GM19397 (cell line): ENCODE results near the gene MCUR1.
"Not testable (repeated sequence)": the region's sequence is repeated elsewhere in the genome, so short reads cannot be mapped to it uniquely, and the experiment has no call there.

ENCODE experiments used
- ATAC-seq: cut with Tn5 transposase; IDR thresholded peaks from one replicate; pipeline ENCODE4 v1.9.1; 2021; ENCODE audit warnings: mild to moderate bottlenecking, moderate library complexity; ENCODE audit not compliant: unreplicated experiment

MCUR1 gene

DNA sequence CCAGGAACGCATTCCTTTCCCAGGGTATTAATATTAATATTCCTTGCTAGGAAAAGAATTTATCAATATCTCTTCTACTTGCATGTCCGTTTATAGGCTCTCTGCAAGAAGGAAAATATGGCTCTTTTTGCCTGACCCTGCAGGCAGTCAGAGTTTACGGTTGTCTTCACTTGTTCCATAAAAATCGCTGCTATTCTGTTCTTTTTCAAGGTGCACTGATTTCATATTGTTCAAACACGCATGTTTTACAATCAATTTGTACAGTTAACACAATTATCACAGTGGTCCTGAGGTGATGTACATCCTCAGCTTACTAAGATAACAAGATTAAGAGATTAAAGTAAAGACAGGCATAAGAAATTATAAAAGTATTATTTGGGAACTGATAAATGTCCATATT is 15.1 kb upstream of the MCUR1 start:
- not testable (repeated sequence) for ATAC-seq

DNA sequence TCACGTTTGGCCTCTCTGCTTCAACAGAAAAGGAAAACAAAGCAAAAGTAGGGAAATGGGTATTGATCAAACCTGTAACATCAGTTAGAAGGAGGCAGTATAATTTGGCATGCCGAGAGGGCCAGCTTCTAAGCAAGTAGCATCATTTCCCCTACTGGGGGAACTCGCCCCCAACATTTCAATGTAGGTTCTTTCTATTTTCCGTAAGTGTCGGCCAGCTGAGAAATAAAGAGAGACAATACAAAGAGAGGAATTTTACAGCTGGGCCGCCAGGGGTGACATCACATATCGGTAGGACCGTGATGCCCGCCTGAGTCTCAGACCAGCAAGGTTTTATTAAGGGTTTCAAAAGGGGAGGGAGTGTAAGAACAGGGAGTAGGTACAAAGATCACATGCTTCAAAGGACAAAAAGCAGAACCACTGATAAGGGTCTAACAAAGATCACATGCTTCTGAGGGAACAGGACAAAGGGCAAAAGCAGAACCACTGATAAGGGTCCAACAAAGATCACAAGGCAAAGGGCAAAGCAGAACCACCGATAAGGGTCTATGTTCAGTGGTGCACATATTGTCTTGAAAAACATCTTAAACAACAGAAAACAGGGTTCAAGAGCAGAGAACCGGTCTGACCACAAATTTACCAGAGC is 14.4 kb upstream of the MCUR1 start:
- ATAC-seq = not testable (repeated sequence)

DNA sequence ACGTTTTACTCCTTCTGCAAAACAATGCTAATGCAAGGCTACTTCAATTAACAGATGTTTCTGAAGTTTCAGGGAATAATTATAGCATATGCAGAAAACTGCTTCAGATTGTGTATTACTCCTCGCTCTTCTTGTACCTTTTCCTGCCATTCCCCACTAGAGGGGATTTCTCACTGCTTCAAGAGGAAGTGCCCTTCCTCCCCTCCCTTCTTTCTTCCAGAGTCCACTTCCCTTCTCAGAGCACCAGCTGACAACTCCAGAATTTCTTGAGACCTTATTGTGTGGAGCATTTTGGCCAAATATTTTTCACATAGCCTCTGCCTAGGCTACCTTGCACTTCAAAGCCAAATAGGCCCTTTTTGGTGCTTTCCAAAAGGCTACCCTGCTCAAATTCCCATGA is 12.7 kb upstream of the MCUR1 start:
- no peak for ATAC-seq

DNA sequence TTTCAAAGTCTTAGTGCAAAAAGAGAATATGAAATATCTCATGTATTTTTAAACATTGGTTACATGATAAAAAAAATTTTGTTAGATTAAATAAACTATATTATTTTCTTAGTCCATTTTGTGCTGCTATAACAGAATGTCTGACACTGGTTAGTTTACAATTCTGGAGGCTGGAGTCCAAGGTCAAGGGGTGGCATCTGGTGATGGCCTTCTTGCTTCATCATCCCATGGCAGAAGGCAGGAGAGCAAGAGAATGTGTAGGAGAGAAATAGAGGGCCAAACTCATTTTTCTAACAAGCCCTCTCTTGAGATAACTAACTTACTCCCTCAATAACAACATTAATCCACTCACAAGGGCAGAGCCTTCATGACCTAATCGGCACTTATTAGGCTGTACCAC is 11.5 kb upstream of the MCUR1 start:
- no peak for ATAC-seq

DNA sequence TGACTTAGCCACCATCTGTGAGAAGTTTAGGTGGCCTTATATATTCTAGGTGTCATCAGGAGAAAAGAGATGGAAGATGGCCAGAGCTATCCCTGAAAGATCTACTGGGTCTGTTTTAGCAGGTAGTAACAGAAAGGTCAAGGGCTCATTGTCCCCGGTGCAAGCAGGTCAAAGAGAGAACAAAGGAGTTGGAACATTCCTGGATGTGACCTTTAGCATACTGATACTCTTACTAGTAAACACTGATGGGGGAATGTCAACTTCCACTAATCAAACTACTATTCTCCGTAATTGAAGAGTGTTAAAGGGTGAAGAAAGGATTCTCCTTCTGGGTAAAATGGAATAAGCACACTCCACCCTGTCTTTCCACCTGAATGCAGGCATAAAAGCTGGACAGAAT is 4.0 kb upstream of the MCUR1 start:
- ATAC-seq = no peak

DNA sequence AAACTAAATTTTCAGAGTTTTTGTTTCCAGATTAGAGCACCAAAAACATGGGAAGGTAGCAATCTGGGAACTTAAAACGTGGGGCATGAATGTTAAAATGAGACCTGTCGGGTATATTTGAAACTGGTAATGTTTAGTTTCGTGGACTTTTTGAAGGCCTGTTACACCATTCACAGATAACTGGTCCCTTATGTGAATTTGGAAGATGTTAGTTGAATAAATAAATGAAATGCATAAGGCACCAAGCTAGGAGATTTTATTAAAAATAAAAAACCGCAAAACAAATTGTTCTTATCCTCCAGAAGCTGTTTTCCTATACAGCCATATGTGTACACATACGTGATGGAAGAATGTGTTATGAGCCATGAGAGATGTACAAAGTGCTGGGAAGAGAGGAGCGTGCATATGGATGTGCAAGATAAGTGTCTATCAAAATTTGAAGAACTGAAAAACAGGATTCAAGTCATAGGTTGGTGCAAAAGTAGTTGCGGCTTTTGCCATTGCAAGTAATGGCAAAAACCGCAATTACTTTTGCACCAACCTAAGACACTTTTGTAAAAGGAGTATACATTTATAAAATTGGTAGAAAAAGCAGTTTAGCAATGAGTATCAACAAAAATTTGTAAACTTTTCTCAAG is 700 bp upstream of the MCUR1 start:
- ATAC-seq = no peak

DNA sequence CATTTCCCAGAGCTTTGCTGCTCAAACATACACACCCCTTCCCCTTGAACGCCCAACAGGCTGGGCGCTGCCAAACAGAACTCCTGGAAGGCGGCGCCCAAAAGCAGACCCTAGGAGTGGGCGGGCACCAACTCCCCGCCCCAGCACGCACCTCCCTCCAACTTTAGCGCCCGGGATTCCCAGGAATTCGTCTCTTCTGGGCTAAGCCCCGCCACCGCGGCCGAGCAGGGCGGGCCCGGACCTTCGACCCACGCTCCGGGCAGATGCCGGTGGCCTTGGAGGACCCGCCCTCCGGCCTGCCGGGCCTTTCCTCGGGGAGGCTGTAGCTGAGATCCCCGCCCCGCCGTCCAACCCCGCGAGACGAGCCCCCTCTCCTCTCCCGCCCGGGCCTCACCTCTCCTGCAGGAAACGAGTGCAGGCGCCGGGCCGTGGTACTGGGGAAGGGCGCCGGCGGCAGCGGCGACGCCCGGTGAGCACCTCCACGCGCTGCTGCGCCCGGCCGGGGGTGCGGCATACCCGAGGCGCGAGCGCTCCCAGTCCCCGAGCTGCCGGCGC is 659 bp downstream of the MCUR1 start:
- ATAC-seq = peak; percentile 36

DNA sequence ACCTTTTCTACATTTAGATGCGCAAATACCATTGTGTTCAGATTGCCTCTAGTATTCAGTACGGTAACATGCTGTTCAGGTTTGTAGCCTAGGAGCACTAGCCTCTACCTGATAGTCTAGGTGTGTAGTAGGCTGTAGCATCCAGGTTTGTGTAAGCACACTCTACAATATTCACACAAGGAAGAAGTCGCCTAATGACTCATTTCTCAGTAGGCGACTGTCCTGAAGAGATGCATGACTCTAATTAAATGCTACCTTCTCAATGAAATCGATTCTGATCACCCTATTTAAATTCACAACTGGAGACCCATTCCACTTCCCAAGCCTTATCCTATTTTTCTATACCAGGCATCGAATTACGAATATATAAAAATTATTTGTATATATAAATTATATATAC is 1.3 kb downstream of the MCUR1 start:
- ATAC-seq = no peak

DNA sequence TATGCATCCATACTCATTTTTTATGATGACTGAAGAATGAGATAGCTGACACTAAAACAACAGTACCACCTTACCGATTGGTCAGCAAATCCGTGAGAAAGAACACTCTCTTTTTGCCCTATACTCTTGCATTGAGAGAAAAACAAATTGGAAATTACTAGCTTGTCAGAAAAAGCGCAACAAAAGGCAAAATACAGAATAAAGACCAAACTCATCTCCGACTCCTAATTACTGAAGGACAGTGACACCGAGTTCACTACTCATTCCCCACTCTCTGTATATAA is 2.1 kb downstream of the MCUR1 start:
- ATAC-seq = no peak

DNA sequence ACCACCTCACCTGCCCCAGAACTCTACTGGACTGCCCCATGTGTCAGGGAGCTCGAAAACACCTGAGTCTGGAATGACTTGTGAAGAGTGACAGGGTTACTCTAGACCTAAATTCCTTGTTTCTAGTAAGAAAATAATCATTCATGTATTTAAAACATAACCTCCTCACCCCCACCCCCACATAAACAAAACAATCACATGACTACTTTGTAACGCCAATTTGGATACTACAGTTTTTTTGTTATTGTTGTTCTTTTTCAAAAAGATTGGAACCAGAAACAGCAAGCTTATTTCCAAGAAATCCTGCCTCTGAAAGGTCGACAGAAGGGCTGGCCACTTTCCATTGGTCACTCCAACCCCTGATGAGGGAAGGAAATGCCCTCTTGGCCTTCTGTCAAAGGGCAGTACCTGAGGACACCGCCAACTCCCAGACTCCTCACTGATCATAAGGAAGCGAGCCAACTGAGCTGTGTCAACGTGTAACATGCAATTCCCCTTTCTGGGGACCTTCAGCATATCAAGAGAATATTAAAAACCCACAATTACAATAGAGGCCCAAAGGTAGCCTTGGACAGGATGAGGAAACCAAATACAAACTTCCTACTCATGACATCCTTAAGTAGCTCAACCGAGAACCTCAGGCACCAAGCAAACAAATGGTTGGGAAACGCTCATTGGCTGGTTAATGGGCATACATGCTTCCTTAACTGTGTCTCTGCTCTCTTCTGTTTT is 2.6 kb downstream of the MCUR1 start:
- no peak for ATAC-seq

DNA sequence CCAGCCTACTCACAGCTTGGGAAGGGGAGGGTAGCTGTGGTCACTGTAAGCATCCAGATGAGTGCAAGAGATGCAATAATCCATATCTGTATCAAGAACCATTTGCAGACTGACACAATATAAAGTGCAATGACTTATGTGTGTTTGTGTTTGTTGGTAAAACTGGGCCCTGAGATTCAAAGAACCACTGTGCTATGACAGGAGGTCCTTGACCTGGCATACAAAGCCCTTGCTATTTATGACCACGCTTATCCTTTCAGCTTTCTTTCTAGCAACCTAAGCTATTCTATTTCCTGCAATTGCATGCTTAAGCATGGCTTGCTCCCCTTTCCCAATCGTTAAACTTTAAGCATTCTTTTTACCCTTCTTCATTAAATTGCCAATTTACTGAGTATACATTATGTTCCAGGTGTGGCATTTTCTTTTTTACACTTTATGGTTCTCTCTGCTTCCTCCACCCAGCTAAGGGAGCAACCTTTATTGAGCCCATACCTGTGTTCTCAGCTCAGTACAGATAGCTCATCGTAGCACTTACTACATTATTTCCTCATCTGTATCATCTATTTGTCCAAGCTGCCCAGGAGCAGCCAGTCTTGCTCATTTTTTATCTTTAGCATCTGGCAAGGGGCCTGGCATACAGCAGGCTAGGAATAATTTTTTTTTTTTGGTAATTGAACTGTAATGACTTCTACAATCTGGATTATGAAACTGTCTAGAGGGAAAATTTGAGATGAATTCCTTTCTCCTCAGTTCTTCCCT is 3.5 kb downstream of the MCUR1 start:
- no peak for ATAC-seq

DNA sequence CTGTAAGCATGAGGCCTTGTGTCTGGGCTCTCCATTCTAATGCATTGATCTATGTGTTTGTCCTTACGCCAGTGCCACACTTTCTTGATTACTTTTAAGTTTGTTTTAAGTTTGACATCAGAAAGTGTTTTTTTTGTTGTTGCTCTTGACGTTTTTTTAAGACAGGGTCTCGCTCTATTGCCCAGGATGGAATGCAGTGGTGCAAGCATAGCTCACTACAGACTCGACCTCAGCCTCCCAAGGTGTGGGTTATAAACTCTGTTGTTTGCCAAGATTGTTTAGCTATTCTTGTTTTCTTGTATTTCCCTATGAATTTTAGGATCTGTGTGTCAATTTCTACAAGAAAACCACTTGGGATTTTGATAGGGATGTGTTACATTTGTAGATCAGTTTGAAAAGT is 5.6 kb downstream of the MCUR1 start:
- no peak for ATAC-seq

DNA sequence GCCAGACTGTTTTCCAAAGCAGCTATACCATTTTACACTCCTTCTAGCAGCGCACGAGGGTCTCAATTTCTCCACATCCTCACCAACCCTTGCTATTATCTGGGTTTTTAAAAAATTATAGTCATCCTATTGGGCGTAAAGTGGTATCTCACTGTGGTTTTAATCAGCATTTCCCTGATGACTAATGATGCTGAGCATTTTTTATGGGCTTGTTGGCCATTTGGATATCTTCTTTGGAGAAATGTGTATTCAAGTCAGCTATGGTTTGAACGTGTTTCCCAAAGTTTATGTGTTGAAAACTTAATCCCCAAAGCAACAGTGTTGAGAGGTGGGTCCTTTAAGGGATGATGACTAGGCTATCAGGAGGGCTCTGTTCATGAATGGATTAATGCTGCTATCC is 6.7 kb downstream of the MCUR1 start:
- ATAC-seq = no peak

DNA sequence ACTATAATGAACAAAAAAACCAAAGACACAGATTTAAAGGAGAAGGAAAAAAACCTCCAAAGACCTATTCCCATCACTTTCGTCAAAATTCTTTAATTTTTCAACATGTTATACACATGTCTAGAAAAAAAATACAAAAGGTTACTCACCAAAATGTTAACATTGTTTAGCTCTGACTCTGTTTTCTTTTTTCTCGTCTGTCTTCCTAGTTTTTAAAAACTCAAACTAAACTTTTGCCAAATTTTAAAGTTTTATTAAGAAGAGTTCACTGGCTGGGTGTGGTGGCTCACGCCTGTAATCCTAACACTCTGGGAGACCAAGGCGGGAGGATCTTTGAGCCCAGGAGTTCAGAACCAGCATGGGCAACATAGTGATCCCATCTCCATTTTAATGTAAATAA is 10.8 kb downstream of the MCUR1 start:
- no peak for ATAC-seq

DNA sequence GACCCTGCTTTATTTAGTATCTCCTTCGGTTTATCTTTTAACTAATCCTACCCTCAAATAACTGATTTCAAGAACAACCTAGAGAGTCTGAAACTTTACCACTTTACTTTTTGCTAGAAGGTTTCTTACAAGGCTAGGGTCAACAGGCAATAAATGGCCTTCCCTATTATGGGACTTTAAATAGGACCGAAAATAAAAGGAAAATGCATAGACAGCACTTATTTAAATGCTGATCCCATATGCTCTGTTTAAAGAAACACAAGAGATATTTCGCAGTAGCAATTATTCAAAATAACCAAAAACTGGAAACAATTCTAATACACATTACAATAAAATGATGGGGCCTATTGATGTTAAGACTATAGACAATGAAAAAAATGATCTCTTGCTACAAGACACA is 13.7 kb downstream of the MCUR1 start:
- ATAC-seq = no peak

DNA sequence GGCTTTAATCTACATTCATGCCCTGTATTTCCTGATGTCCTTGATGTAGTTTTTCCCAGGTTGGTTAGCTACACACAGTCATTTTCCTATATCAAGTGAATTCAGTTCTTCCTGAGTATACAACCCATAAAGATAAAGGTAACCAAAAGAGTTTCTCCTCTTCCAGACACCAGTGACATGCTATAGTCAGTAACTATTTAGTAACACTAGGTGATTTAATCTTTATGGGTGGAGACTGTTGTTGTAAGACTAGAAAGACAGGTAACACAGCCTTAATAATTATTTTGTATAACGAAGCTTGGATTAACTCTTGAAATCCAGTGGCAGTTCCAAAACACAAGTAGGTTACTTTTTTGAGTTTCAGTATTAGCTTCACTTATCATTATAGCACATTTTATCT is 17.6 kb downstream of the MCUR1 start:
- ATAC-seq = no peak

DNA sequence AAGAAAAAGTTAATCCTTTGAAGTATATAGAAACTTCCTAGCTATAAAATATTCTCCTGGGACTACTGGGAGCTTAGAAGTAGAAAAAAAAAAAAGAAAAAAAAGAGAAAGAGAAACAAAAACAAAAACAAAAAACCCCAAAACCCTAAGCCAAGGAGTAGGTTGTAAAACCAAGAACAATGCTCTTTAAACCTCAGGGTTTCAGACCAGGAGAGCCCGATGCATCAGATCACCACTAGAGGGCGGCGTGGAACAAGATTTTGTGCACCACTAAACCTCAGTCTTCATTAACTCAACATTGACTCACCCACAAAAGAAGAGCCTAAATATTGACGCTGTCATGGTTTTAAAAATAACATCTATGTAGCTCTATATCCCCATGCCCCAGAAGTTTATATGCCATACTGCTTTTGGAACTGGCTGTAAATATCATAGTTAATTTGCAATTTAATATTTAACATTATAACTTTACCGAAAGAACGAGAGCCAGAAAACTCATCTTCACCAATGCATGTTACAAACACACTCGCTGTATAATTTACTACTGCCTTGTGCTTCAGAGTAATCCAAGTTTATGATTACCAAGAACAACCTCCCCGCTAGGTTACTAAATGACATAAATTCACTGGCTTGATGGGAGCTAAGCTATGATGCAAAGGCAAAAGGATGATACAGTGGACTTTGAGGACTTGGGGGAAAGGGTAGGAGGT is 19.2 kb downstream of the MCUR1 start:
- no peak for ATAC-seq

DNA sequence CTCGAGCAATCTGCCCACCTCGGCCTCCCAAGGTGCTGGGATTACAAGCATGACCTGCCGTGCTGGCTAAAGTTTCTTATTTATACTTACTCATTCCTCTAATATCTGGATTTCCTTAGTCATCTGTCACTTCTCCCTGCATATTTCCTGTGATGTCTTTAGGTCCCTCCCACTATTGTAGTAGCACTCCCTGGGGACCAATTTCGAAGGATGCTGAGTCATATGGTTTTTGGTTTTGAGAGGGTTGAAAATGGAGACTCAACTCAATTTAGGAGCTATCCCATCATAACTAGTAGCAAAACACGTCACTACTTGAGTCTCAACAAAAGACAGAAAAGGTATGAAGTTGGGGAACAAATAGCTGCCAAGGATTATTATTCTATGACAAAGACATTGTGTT is 20.2 kb downstream of the MCUR1 start:
- ATAC-seq = no peak

DNA sequence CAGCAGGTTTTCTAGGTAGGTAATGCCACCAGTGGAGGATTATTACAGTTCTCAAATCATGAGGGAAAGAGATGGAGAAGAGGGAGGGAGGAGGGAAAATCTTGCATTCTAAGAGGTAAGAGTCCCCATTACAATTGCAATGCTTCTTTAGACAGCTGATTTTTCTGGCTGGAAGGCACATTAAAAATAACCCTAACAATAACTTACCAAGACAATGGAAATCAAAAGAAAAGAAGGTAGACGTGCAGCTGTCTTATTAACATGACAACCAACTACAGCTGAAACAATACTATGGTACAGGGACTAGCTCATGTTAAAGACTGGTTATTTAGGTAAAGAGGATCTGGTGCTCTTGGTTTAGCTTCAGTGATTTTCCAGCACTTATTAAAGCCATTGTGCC is 24.6 kb downstream of the MCUR1 start:
- ATAC-seq = no peak

DNA sequence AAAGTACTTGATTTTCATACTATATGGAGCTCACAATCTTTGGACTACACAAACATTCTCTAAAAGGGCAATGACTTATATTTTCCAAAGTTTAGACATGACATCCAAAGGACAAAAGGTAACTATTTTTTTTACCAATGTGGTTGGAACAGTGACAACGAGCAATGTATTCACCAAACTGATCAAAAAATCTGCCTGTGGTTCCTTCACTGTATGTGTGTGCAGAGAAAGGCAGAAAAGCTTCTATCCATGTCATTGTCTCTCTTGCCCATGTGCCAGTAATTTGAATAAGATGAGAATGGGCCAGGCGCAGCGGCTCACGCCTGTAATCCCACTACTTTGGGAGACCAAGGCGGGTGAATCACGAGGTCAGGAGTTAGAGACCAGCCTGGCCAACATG is 25.5 kb downstream of the MCUR1 start:
- ATAC-seq = no peak

DNA sequence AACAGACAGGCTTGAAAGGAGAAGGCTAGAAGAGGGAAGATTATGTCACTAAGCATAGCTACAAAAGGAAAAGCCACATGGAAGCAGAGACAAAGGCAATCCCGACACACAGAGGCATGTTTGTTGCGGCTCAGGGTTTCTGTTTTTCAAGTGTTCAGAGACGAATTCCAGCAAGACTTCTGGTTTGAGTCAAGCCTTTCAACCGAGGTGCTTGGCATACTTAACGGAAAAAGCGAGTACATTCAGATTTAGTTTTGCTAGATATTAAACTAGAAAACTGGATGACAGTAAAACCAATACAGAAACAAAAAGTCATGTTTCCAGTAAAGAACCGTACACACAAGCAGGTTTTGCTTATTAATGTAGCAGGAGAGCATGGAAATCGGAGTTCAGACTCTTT is 27.2 kb downstream of the MCUR1 start:
- ATAC-seq = no peak
